ENCODE data around the gene ROCK2. TPM values are rescaled to one million over a fixed set of nuclear protein-coding genes. Genes with fewer than 3 reads are reported as not detected.
A peak's percentile ranks its signal among the peaks of the same experiment; 100 is the strongest.

Gene ROCK2
- total RNA-seq = 10 to 100 TPM; 16.8 to 24.3 (median 18.3) TPM

GRCh38 chr2:11344342-11344955 is at the start of gene ROCK2:
Gene ROCK2 (minus strand): TSS chr2:11344636. CDS start chr2:11344136, 500 bp downstream.
- peak within 1 kb of the TSS; percentile 98 for H3K4me3 Mint-ChIP-seq
- H3K4me1 Mint-ChIP-seq (ENCODE audit: low read depth) = peaks cover 34% of the 10 kb centered on the region
- peak; percentile 62 for DNase-seq
- ATAC-seq = peak; percentile 74 to 78
- H3K36me3 Mint-ChIP-seq (ENCODE audit: insufficient read depth) = no peaks in the 10 kb centered on the region
- no peaks in the 10 kb centered on the region for H3K9me3 Mint-ChIP-seq
- no peaks in the 10 kb centered on the region for H3K27me3 Mint-ChIP-seq (ENCODE audit: low read depth)

DNA sequence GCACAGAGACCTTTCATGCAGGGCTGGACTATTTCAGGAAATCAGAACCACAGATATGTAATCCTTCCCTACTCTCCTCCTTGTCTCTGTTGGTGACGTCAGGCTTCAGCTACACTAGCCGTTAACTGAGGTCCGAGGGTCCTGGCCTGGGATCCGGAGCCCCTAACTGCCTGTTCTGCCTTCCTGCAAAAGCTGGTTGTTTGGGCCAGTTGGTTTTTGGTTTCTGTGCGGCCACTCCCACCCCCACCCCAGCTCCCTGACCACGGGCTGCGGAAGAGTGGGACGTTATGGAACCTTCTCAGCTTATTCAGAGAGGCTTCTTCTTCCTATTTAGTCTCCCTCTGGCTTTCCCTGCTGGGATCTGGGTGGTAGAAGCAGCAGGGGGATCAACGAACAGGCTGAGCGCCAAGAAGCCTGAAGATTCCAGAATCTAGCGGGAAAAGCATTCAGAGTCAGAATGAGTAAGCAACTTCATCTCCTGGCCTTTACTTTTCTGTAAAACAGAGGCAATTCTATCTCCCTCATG is 49.3 kb upstream of the ROCK2 start:
- no peak overlapping the region for H3K4me3 Mint-ChIP-seq
- no peaks in the 10 kb centered on the region for H3K4me1 Mint-ChIP-seq (ENCODE audit: low read depth)
- DNase-seq = no peak
- no peaks in the 10 kb centered on the region for H3K36me3 Mint-ChIP-seq (ENCODE audit: insufficient read depth)
- no peak for ATAC-seq
- no peaks in the 10 kb centered on the region for H3K27me3 Mint-ChIP-seq (ENCODE audit: low read depth)
- H3K9me3 Mint-ChIP-seq = no peaks in the 10 kb centered on the region

DNA sequence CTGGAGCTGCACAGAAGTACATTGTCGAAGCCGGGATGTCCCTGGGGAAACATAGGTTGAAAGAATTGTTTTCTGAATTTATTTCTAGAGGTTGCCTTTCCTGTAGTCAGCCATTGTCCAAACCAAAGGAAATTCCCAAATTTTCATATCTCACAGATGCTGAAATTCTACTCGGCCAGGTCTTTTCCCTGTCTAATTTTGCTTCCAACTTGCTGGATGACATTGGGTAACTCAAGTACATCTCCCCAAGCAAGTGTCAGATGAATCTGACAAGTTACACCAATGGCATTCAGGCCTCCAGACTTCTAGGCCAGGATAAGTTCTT is 47.5 kb upstream of the ROCK2 start:
- ATAC-seq (no peak), DNase-seq (no peak)
- H3K4me3 Mint-ChIP-seq = no peak overlapping the region
- H3K36me3 Mint-ChIP-seq (ENCODE audit: insufficient read depth) = no peaks in the 10 kb centered on the region
- no peaks in the 10 kb centered on the region for H3K4me1 Mint-ChIP-seq (ENCODE audit: low read depth)
- no peaks in the 10 kb centered on the region for H3K27me3 Mint-ChIP-seq (ENCODE audit: low read depth)
- H3K9me3 Mint-ChIP-seq = no peaks in the 10 kb centered on the region

GRCh38 chr2:11390399-11390658 is 45.9 kb upstream of the ROCK2 start:
- Mint-ChIP-seq H3K36me3 (ENCODE audit: insufficient read depth) (no peaks in the 10 kb centered on the region), H3K4me3 (no peak overlapping the region), H3K27me3 (ENCODE audit: low read depth) (no peaks in the 10 kb centered on the region), H3K9me3 (no peaks in the 10 kb centered on the region), H3K4me1 (ENCODE audit: low read depth) (no peaks in the 10 kb centered on the region)
- no peak for ATAC-seq
- DNase-seq = no peak

- Mint-ChIP-seq H3K27me3 (ENCODE audit: low read depth) (no peaks in the 10 kb centered on the region), H3K4me1 (ENCODE audit: low read depth) (no peaks in the 10 kb centered on the region), H3K4me3 (no peak overlapping the region), H3K36me3 (ENCODE audit: insufficient read depth) (no peaks in the 10 kb centered on the region), H3K9me3 (no peaks in the 10 kb centered on the region)
- DNase-seq (no peak), ATAC-seq (no peak)
Observed at GRCh38 chr2:11389551-11390398, 45.3 kb upstream of the ROCK2 start.

DNA sequence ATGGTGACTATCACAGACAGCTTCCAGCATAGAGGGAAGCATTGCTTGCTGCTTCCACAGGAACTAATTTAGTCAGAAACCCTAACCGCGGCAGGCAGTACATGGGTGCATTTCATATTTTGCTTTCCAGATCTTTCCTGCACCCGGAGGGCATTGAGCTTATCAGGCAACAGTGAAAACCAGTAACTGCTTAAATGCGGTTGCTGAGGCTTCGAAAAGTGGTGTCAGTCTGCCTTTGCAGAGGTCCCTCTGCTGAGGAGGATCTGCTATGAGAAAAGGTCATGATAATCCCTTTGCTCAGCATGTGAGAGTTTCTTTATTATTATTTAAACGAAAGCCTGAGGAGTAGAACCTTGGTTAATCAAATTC is 44.6 kb upstream of the ROCK2 start:
- DNase-seq (no peak), ATAC-seq (no peak)
- H3K4me1 Mint-ChIP-seq (ENCODE audit: low read depth) = no peaks in the 10 kb centered on the region
- H3K4me3 Mint-ChIP-seq = no peak overlapping the region
- no peaks in the 10 kb centered on the region for H3K9me3 Mint-ChIP-seq
- H3K36me3 Mint-ChIP-seq (ENCODE audit: insufficient read depth) = no peaks in the 10 kb centered on the region
- no peaks in the 10 kb centered on the region for H3K27me3 Mint-ChIP-seq (ENCODE audit: low read depth)

GRCh38 chr2:11388262-11389051 is 44.0 kb upstream of the ROCK2 start:
- ATAC-seq (no peak), DNase-seq (no peak)
- H3K27me3 Mint-ChIP-seq (ENCODE audit: low read depth) = no peaks in the 10 kb centered on the region
- H3K36me3 Mint-ChIP-seq (ENCODE audit: insufficient read depth) = no peaks in the 10 kb centered on the region
- H3K4me3 Mint-ChIP-seq = no peak overlapping the region
- H3K4me1 Mint-ChIP-seq (ENCODE audit: low read depth) = no peaks in the 10 kb centered on the region
- H3K9me3 Mint-ChIP-seq = no peaks in the 10 kb centered on the region

- H3K9me3 Mint-ChIP-seq = no peaks in the 10 kb centered on the region
- DNase-seq = no peak
- no peaks in the 10 kb centered on the region for H3K36me3 Mint-ChIP-seq (ENCODE audit: insufficient read depth)
Observed at GRCh38 chr2:11387843-11388242, 43.4 kb upstream of the ROCK2 start.

GRCh38 chr2:11387100-11387390 is 42.6 kb upstream of the ROCK2 start:
- DNase-seq = no peak
- Mint-ChIP-seq H3K9me3 (no peaks in the 10 kb centered on the region), H3K4me3 (no peak overlapping the region), H3K27me3 (ENCODE audit: low read depth) (no peaks in the 10 kb centered on the region), H3K36me3 (ENCODE audit: insufficient read depth) (no peaks in the 10 kb centered on the region), H3K4me1 (ENCODE audit: low read depth) (no peaks in the 10 kb centered on the region)
- ATAC-seq = no peak

More at GRCh38 chr2:11387843-11388242, 43.4 kb upstream of the ROCK2 start:
- H3K4me3 Mint-ChIP-seq = no peak overlapping the region
- no peaks in the 10 kb centered on the region for H3K4me1 Mint-ChIP-seq (ENCODE audit: low read depth)
- no peak for ATAC-seq
- no peaks in the 10 kb centered on the region for H3K27me3 Mint-ChIP-seq (ENCODE audit: low read depth)

DNA sequence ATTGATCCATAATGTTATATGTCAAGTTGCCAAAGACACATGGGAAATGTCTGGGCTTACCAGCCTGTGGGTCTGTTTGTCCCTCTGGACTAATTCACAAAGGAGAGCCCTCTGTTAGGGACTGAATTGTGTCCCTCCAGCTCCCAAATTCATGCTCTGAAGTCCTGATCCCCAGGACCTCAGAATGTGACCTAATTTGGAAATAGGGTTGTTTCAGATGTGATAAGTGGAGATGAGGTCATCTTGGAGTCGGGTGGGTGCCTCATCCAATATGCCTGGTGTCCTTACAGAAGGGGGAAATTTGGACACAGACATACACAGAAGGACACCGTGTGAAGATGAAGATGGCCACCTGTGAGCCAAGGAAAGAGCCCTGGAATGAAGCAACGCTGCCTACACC is 41.4 kb upstream of the ROCK2 start:
- Mint-ChIP-seq H3K27me3 (ENCODE audit: low read depth) (no peaks in the 10 kb centered on the region), H3K9me3 (no peaks in the 10 kb centered on the region), H3K4me1 (ENCODE audit: low read depth) (no peaks in the 10 kb centered on the region), H3K4me3 (no peak overlapping the region), H3K36me3 (ENCODE audit: insufficient read depth) (no peaks in the 10 kb centered on the region)
- no peak for DNase-seq
- no peak for ATAC-seq

- H3K9me3 Mint-ChIP-seq = no peaks in the 10 kb centered on the region
Observed at GRCh38 chr2:11385216-11385615, 40.8 kb upstream of the ROCK2 start.

GRCh38 chr2:11379558-11379957 is 35.1 kb upstream of the ROCK2 start:
- no peaks in the 10 kb centered on the region for H3K36me3 Mint-ChIP-seq (ENCODE audit: insufficient read depth)
- no peaks in the 10 kb centered on the region for H3K4me1 Mint-ChIP-seq (ENCODE audit: low read depth)
- H3K27me3 Mint-ChIP-seq (ENCODE audit: low read depth) = no peaks in the 10 kb centered on the region
- H3K9me3 Mint-ChIP-seq = no peaks in the 10 kb centered on the region
- DNase-seq (no peak), ATAC-seq (no peak)
- no peak overlapping the region for H3K4me3 Mint-ChIP-seq

More at GRCh38 chr2:11385216-11385615, 40.8 kb upstream of the ROCK2 start:
- DNase-seq (no peak), ATAC-seq (no peak)
- H3K4me3 Mint-ChIP-seq = no peak overlapping the region
- H3K4me1 Mint-ChIP-seq (ENCODE audit: low read depth) = no peaks in the 10 kb centered on the region
- no peaks in the 10 kb centered on the region for H3K36me3 Mint-ChIP-seq (ENCODE audit: insufficient read depth)
- H3K27me3 Mint-ChIP-seq (ENCODE audit: low read depth) = no peaks in the 10 kb centered on the region

DNA sequence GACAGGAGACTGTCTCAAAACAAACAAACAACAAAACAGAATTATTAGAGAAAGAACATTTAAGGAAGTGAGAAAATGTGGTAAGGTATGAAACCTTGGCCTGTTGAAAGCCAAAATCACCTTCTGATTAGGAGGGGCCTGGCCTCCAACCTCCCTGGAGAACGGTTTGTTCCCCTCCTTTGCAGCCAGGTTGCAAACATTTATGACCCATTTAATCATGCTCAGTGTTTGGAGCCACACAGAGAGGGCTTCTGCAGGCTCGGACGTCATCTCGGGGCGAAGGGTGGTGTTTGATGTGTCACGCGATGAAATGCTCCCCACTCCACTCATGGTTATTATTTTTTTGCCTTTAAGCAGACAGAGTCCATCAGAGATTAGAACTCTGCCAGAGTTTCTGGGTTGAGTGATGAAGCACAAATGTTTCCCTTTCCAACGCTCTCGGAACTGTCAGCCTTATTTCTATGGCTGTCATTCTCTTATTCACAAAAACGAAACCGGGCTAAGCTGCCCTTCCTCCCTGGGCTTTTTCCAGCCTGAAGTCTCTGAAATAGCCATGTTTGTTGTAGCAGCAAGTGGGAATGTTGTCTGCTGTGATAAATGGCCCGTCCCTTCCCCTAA is 33.6 kb upstream of the ROCK2 start:
- no peak for ATAC-seq
- Mint-ChIP-seq H3K36me3 (ENCODE audit: insufficient read depth) (no peaks in the 10 kb centered on the region), H3K9me3 (no peaks in the 10 kb centered on the region), H3K4me3 (no peak overlapping the region), H3K27me3 (ENCODE audit: low read depth) (no peaks in the 10 kb centered on the region), H3K4me1 (ENCODE audit: low read depth) (no peaks in the 10 kb centered on the region)
- DNase-seq = no peak

DNA sequence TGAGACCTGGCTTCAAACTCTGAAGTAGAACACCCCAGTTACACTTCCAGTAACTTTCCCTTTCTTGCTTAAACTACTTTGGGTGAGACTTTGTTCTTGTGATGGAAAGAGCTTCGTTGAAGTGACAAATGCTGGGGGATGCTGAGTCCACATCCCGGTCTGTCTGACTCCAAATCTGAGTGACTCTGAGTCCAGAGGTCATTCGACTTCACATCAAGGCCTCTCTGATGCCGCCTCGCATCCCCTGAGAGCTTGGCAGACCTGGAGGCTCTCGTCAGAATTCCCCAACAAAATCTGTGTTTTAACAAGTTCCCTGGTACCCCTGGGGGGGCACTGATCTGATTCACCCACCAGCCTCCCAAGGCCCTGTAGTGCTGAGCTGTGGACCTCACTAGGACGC is 31.6 kb upstream of the ROCK2 start:
- H3K27me3 Mint-ChIP-seq (ENCODE audit: low read depth) = no peaks in the 10 kb centered on the region
- H3K4me3 Mint-ChIP-seq = no peak overlapping the region
- H3K36me3 Mint-ChIP-seq (ENCODE audit: insufficient read depth) = no peaks in the 10 kb centered on the region
- H3K4me1 Mint-ChIP-seq (ENCODE audit: low read depth) = no peaks in the 10 kb centered on the region
- no peaks in the 10 kb centered on the region for H3K9me3 Mint-ChIP-seq
- ATAC-seq = no peak
- DNase-seq = no peak

Measured in activated T-cell treated with anti-CD3 and anti-CD28 coated beads, Interleukin-2, amount 50 U/mL, for 4 hours (primary cell).